ENCODE data around the gene A2M.

DNA sequence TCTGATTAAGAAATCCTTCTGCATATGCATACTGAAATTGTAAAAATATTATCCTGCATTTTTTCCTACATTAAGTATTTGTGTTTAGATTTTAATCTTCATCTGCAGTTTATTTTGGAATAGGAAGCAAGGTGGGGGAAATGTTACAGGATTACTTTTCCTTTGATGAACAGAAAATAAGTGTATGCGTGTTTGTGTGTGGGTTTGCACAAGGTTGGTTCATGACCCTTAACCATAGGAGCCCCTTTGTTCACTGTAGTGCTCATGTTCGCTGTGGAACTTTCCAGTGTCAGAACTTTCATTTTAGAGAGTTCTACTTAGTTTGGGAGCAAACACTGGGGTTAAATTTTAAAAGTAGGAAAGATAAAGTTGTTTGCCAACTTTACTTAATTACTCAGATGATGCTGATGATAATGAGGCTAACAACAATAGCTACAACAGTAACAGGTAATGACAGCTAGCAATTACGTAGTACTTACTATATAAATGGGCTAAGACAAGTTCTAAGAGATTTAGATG is 6.4 kb upstream of the A2M start:
- TF ChIP-seq ATF7 (IDR thresholded peaks at IDR 0.05; ENCODE audit: low read depth) (no peak), TAF1 (IDR thresholded peaks at IDR 0.05; ENCODE audit: borderline replicate concordance, low read depth, low read length) (no peak), RAD21 (IDR thresholded peaks at IDR 0.05; ENCODE audit: insufficient read depth, low read depth, low read length) (no peak), EZH2 (IDR thresholded peaks at IDR 0.05; ENCODE audit: borderline replicate concordance, control insufficient read depth, low read depth, low read length) (no peak), SPI1 (IDR thresholded peaks at IDR 0.05; ENCODE audit: borderline replicate concordance, insufficient read depth, low read depth, low read length) (no peak), ZNF24 (IDR thresholded peaks at IDR 0.05) (no peak), RAD51 (IDR thresholded peaks at IDR 0.05) (no peak), FOS (IDR thresholded peaks at IDR 0.05; ENCODE audit: borderline replicate concordance, extremely low read depth, insufficient read length) (no peak), STAT3 (IDR thresholded peaks at IDR 0.05; ENCODE audit: low read depth, low read length) (no peak), RB1 (IDR thresholded peaks at IDR 0.05; ENCODE audit: borderline replicate concordance) (no peak)
- TF ChIP-seq, protein P1, sequence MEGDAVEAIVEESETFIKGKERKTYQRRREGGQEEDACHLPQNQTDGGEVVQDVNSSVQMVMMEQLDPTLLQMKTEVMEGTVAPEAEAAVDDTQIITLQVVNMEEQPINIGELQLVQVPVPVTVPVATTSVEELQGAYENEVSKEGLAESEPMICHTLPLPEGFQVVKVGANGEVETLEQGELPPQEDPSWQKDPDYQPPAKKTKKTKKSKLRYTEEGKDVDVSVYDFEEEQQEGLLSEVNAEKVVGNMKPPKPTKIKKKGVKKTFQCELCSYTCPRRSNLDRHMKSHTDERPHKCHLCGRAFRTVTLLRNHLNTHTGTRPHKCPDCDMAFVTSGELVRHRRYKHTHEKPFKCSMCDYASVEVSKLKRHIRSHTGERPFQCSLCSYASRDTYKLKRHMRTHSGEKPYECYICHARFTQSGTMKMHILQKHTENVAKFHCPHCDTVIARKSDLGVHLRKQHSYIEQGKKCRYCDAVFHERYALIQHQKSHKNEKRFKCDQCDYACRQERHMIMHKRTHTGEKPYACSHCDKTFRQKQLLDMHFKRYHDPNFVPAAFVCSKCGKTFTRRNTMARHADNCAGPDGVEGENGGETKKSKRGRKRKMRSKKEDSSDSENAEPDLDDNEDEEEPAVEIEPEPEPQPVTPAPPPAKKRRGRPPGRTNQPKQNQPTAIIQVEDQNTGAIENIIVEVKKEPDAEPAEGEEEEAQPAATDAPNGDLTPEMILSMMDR (IDR thresholded peaks at IDR 0.05 in 2 of 3, conservative IDR thresholded peaks at IDR 0.05 in 1 of 3; ENCODE audit: control insufficient read depth in 2 of 3, extremely low read depth in 1 of 3, insufficient read depth in 1 of 3, low read depth in 3 of 3, low read length in 3 of 3) = no peak
- TF ChIP-seq, protein P2, sequence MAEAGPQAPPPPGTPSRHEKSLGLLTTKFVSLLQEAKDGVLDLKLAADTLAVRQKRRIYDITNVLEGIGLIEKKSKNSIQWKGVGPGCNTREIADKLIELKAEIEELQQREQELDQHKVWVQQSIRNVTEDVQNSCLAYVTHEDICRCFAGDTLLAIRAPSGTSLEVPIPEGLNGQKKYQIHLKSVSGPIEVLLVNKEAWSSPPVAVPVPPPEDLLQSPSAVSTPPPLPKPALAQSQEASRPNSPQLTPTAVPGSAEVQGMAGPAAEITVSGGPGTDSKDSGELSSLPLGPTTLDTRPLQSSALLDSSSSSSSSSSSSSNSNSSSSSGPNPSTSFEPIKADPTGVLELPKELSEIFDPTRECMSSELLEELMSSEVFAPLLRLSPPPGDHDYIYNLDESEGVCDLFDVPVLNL (IDR thresholded peaks at IDR 0.05; ENCODE audit: low read depth, low read length) = no peak
